Measurements from ENCODE around the gene DEFB108B.
"Not testable (repeated sequence)": the region's sequence is repeated elsewhere in the genome, so short reads cannot be mapped to it uniquely, and the experiment has no call there.

Gene DEFB108B

DNA sequence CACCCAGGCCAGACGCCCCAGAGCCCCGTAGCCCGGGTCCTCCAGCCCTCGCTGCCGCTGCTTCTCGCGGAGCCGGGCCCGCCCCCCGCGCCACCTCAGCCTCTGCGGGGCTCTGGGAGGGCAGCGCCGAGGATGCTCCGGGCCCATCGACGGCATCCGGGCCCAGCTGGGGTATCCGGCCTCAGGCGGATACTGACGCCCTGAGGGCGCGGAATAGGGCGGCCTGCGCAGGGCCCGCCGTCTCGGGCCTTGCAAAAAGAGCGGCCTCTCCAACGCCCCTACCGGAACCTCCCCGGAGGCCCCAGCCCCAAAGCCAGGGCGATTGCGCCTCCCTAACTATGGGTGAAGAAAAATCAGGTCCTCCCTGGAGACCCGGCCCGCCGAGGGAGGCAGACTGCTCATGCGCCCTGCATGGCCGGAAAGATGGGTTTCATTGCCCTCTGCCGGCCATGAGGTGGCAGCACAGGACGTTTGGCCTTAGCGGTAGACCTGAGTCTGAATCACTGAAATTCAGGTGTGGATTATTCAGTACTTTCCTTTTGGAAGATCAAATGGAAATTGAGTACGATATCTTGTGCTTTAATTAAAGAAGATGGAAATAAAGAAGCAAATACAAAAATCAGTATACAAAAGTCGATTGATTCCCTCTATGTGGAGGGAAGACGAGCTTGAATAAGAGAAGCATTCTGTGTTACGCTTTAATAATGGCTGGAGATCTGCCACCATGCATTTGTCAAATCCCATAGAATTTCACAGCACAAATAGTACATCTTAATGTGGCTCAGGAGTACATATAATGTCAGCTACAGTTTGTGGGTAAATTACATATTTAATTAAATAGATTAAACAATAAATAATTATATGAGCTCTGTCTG lies 19.3 kb upstream of the DEFB108B start:
- peak; percentile 59 to 62 for DNase-seq (ENCODE audit: low read depth in 2 of 2, low spot score in 1 of 2)

DNA sequence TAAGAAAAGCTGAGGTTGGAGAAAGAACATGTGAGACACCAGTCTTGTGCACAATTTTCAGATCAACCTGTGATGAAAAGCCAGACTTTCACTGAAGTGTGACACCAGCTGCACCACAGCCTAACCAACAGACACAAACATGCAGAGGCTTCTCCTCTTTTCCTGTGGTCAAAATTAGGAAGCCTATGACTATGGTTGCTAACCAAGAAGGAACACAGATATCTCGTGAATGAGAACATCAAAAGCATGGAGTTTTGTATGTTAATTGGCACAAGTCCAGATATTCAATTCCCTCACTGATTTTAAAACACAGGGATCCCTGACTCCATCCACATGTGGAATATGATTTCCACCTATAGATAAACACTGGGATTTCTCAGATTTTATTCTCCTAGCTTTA lies 11.5 kb upstream of the DEFB108B start:
- DNase-seq (ENCODE audit: low read depth in 2 of 2, low spot score in 1 of 2): not testable (repeated sequence)

GRCh38 chr11:71829247-71829646 lies 3.8 kb upstream of the DEFB108B start:
- DNase-seq (ENCODE audit: low read depth in 2 of 2, low spot score in 1 of 2): not testable (repeated sequence)

DNA sequence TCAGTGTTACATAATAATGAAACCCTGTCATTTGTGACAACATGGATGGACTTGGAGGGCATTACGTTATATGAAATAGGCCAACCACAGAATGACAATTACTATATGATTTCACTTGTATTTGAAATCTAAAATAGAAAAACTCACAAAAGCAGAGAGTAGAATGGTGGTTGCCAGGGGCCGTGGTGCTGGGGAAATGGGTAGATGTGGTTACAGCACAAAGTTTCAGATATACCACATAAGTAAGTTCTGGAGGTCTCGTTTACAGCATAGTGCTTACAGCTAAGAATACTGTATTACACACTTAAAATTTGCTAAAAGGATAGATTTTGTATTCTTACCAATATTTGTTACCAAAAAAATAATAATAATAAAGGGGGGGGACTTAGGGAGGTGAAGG lies 3.3 kb upstream of the DEFB108B start:
- not testable (repeated sequence) for DNase-seq (ENCODE audit: low read depth in 2 of 2, low spot score in 1 of 2)

- DNase-seq (ENCODE audit: low read depth in 2 of 2, low spot score in 1 of 2): not testable (repeated sequence)
Measured at GRCh38 chr11:71842720-71843119, 9.7 kb downstream of the DEFB108B start.

DNA sequence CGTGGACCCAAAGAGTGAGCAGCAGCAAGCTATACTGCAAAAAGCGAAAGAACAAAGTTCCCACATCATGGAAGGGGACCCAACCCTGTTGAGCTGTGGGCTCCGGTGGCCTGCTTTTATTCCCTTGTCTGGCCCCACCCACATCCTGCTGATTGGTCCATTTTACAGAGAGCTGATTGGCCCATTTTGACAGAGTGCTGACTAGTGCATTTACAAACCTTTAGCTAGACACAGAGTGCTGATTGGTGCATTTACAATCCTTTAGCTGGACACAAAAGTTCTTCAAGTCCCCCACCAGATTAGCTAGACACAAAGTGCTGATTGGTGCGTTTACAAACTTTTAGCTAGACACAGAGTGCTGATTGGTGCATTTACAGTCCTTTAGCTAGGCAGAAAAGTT lies 10.4 kb downstream of the DEFB108B start:
- not testable (repeated sequence) for DNase-seq (ENCODE audit: low read depth in 2 of 2, low spot score in 1 of 2)

DNA sequence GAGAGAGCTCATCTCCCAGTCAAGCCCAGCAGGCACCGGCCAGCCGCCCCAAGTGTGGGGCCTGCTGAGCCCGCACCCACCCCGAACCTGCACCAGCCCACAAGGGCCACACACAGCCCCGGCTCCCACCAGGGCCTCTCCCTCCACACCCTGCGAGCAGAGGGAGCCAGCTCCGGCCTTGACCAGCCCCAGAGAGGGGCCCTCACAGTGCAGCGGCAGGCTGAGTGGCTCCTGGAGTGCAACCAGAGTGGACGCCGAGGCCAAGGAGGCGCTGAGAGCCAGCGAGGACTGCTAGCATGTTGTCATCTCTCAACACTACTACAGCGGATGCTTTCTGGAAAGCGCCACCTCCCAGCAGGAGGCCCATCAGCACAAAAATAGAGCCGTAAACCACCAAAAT lies 10.9 kb downstream of the DEFB108B start:
- DNase-seq (ENCODE audit: low read depth in 2 of 2, low spot score in 1 of 2): no peak

DNA sequence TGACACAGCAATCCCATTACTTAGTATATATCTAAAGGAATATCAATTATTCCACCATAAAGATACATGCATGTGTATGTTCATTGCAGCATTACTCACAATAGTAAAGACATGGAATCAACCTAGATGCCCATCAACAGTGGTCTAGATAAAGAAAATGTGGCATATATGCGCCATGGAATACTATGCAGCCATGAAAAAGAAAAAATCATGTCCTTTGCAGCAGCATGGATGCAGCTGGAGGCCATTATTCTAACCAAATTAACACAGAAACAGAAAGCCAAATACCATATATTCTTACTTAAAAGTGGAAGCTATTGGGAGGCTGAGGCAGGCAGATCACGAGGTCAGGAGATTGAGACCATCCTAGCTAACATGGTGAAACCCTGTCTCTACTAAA lies 20.9 kb downstream of the DEFB108B start:
- not testable (repeated sequence) for DNase-seq (ENCODE audit: low read depth in 2 of 2, low spot score in 1 of 2)

- DNase-seq (ENCODE audit: low read depth in 2 of 2, low spot score in 1 of 2): not testable (repeated sequence)
Measured at GRCh38 chr11:71855880-71856279, 22.9 kb downstream of the DEFB108B start.

- DNase-seq (ENCODE audit: low read depth in 2 of 2, low spot score in 1 of 2): not testable (repeated sequence)
Measured at GRCh38 chr11:71860835-71861234, 27.8 kb downstream of the DEFB108B start.

DNA sequence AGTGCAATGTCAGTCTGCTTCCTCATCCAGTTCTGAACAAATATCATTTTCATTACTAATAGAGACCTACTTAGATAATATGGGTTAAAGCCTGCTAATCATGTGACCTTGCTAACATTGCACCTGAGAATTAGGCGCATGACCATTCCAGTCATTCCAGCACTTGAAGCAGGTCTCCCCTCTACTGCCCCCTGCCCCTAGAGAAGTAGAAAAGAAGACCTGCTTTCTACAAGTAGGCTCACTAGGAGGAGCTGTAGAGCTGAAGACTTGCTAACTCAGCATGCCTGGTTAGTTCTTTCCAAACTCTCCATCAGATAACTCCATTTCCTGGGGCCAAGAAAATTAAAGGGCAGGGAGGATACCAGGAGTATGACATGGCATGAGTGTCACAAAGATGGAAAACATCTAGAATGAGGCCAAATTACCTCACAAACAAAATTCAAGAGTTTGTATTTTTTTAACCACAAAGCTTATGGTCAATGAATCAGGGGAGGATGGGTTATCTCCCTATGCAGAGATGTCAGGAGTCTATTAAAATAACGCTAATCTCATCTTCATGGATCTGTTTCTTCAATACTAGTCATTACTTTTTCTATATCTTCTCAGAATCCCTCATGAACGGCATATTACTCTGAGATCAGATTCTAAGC lies 31.1 kb downstream of the DEFB108B start:
- not testable (repeated sequence) for DNase-seq (ENCODE audit: low read depth in 2 of 2, low spot score in 1 of 2)

DNA sequence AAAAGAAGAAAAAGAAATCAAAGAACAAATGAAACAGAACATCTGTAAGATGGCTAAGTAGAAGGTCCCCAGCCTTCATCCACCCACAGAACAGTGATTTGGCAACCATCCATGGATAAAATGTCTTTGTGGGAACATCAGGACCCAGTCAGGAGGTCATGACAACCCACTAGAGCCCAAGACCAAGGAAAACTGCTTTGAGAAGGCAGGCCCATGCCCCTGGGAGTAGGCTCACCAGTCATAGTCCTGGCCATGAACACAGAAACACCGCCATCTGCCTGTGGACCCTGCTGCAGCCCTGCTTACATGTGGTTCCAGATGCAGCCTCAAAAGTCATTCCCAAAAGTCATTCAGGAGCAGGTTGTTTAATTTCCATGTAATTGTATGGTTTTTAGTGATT lies 34.2 kb downstream of the DEFB108B start:
- not testable (repeated sequence) for DNase-seq (ENCODE audit: low read depth in 2 of 2, low spot score in 1 of 2)

GRCh38 chr11:71869931-71870330 lies 36.9 kb downstream of the DEFB108B start:
- DNase-seq (ENCODE audit: low read depth in 2 of 2, low spot score in 1 of 2): not testable (repeated sequence)

DNA sequence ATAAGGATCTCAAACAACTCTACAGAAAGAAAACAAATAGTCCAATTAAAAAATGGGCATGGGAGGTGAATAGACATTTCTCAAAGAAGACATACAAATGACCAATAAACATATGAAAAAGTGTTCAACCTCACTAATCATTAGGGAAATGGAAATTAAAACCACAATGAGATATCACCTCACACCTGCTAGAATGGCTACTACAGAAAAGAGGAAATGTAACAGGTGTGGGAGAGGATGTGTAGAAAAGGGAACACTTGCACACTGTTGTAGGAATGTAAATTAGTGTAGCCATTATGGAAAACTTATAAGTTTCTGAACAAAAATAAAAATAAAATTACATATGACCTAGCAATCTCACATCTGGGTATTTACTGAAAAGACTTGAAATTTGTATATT lies 37.7 kb downstream of the DEFB108B start:
- not testable (repeated sequence) for DNase-seq (ENCODE audit: low read depth in 2 of 2, low spot score in 1 of 2)

DNA sequence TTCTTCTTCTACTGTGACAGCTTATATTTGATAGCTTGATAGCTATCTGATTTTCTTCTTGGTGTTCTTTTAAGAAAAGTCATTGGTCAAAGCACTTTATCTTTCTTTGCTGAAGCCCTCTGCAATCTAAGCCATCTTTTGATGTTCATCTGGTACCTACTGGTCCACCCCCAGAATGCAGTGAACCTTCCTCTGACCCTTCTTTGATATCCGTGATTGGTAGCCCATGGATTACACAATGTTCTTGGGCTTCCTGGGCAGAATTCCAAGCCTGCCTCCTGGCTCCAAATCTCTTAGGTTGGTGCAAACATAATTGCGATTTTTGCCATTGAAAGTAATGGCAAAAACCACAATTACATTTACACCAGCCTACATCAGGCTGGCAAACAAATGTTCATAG lies 43.3 kb downstream of the DEFB108B start:
- not testable (repeated sequence) for DNase-seq (ENCODE audit: low read depth in 2 of 2, low spot score in 1 of 2)

- DNase-seq (ENCODE audit: low read depth in 2 of 2, low spot score in 1 of 2): not testable (repeated sequence)
Measured at GRCh38 chr11:71878059-71878458, 45.1 kb downstream of the DEFB108B start, which contains the start of gene DEFB131B. Gene DEFB131B (plus strand): TSS chr11:71878453. CDS start chr11:71878453, 0 bp downstream.

DNA sequence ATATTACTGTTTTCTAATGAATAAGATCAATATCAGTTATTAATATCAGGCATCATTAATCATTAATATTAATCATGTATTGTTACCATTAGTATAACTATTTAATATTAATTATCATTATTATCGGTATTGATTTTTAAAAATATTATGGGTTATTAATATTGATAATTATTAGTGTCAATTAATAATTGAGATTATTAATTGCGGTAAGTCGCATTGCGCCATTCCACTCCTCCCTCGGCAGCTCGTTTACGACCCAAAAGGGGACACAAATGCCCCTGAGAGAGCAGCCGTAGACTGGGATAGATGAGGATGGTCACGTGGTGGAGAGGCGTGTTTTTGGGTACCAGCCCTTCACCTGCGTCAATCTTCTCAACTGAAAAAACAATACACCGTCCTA lies 52.8 kb downstream of the DEFB108B start:
- not testable (repeated sequence) for DNase-seq (ENCODE audit: low read depth in 2 of 2, low spot score in 1 of 2)

Measured in stimulated activated CD8-positive, alpha-beta memory T cell treated with anti-CD3 and anti-CD28 coated beads, Interleukin-4, amount 100 ng/mL, for 4 hours (primary cell).